HL-60 (cell line): Measurements from ENCODE around the gene TSPAN13.

Experiments
- CTCF ChIP-seq: IDR thresholded peaks from one replicate; pipeline ENCODE4 v1.5.1; 2011; ENCODE audit warnings: low read length, control low read depth, inconsistent platforms; ENCODE audit not compliant: insufficient read depth
- GABPA ChIP-seq: IDR thresholded peaks from 2 replicates; pipeline ENCODE4 v1.6.1; 2012; ENCODE audit warnings: low read depth
- POLR2AphosphoS5 ChIP-seq: IDR thresholded peaks from 2 replicates; pipeline ENCODE4 v1.6.1; 2012; ENCODE audit warnings: low read depth

GRCh38 chr7:16786257-16786656 is 32.7 kb downstream of the TSPAN13 start:
- no peak for TF ChIP-seq CTCF
- TF ChIP-seq POLR2AphosphoS5, result no peak
- TF ChIP-seq GABPA, result no peak
